SU-DHL-6 (cell line): ENCODE results near the gene PTH2.

Source experiments
- H2AFZ ChIP-seq: fragments of 200-600 bp; sonication (generic); 2 replicates; pipeline ENCODE4 v1.6.1; 2014; ENCODE audit warnings: low read depth, mild to moderate bottlenecking, moderate library complexity, mixed read lengths, antibody characterized with exemption, low read length; ENCODE audit not compliant: severe bottlenecking
- H3F3A ChIP-seq: fragments of 200-600 bp; shearing (Covaris generic); 2 replicates; pipeline ENCODE4 v1.6.0; 2016; ENCODE audit warnings: antibody characterized with exemption, mild to moderate bottlenecking; ENCODE audit not compliant: insufficient read depth
- H3K27ac ChIP-seq: fragments of 200-600 bp; sonication (generic); 2 replicates; pipeline ENCODE4 v1.5.1; 2016; ENCODE audit warnings: low read depth, mild to moderate bottlenecking, low read length, moderate library complexity, mixed read lengths
- H3K27me3 ChIP-seq: fragments of 200-600 bp; sonication (generic), shearing (Covaris generic); 2 replicates; pipeline ENCODE4 v1.6.0; 2014; ENCODE audit warnings: mild to moderate bottlenecking, low read length
- H3K36me3 ChIP-seq: fragments of 200-600 bp; sonication (generic); 2 replicates; pipeline ENCODE4 v1.6.1; 2014; ENCODE audit warnings: mild to moderate bottlenecking, low read length, mixed read lengths
- H3K4me2 ChIP-seq: fragments of 300-600, 200-600 bp; shearing (Covaris generic), sonication (generic); 2 replicates; pipeline ENCODE4 v1.6.0; 2014; ENCODE audit warnings: low read length, low read depth, mild to moderate bottlenecking; ENCODE audit not compliant: poor library complexity, severe bottlenecking
- H3K4me3 ChIP-seq: fragments of 200-600 bp; sonication (generic); 2 replicates; pipeline ENCODE4 v1.5.1; 2014; ENCODE audit warnings: antibody characterized with exemption, low read length, mild to moderate bottlenecking, mixed read lengths; ENCODE audit not compliant: insufficient read depth, poor library complexity, severe bottlenecking
- H3K79me2 ChIP-seq: fragments of 200-600 bp; sonication (generic); 2 replicates; pipeline ENCODE4 v1.6.1; 2014; ENCODE audit warnings: mild to moderate bottlenecking, low read length, moderate library complexity; ENCODE audit not compliant: insufficient read depth
- H3K9ac ChIP-seq: fragments of 200-600 bp; sonication (generic); 2 replicates; pipeline ENCODE4 v1.7.0; 2014; ENCODE audit warnings: mild to moderate bottlenecking, low read length
- H3K9me2 ChIP-seq: fragments of 200-600 bp; sonication (generic); replicated peaks from 2 replicates; pipeline ENCODE4 v1.6.1; 2014; ENCODE audit warnings: low read length; ENCODE audit not compliant: insufficient read depth
- H3K9me3 ChIP-seq: fragments of 200-600 bp; sonication (generic); 2 replicates; pipeline ENCODE4 v1.6.1; 2014; ENCODE audit warnings: low read length, mixed read lengths; ENCODE audit not compliant: insufficient read depth
- H4K20me1 ChIP-seq: fragments of 200-600 bp; sonication (generic); 2 replicates; pipeline ENCODE4 v1.6.1; 2014; ENCODE audit warnings: low read depth, mild to moderate bottlenecking, antibody characterized with exemption, low read length, moderate library complexity, mixed read lengths
- EZH2phosphoT487 ChIP-seq: fragments of 200-600 bp; sonication (generic), shearing (Covaris generic); conservative IDR thresholded peaks from 2 replicates; pipeline ENCODE4 v1.6.1; 2018; ENCODE audit warnings: mild to moderate bottlenecking, antibody characterized with exemption, low read length, moderate library complexity, mixed read lengths
- TF ChIP-seq, protein P1 (sequence below): fragments of 200-600 bp; sonication (generic); IDR thresholded peaks from one replicate; pipeline ENCODE4 v1.5.1; 2017; ENCODE audit warnings: antibody characterized with exemption, mild to moderate bottlenecking, low read length, moderate library complexity; ENCODE audit not compliant: insufficient read depth, poor library complexity, severe bottlenecking

The PTH2 gene

DNA sequence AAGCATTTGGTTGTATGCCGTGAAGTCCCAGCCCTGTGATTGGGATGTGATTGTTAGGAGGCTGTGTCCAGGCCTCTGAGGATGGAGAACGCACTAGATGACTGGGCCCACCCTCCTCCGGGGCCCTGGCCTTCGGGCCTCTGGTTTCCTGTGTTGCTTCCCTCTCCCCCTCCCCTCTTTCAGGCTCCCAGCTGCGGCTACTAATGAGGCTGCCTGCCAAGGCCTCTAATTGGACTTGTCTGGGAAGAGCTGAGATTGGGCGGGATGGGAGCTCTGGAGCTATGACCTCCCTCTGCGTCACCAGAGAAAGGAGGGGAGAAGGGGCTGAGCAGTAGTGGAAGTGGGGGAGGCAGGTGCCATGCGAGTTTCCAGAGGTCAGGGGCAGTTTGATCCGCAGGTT lies 9.9 kb downstream of the PTH2 start:
- H3K4me2 ChIP-seq, result no peak overlapping the region
- H3K36me3 ChIP-seq, result no peaks in the 10 kb centered on the region
- no peaks in the 10 kb centered on the region for H3F3A ChIP-seq
- H2AFZ ChIP-seq, result no peak overlapping the region
- no peaks in the 10 kb centered on the region for H3K79me2 ChIP-seq
- no peaks in the 10 kb centered on the region for H3K9me2 ChIP-seq
- no peak overlapping the region for H3K9ac ChIP-seq
- no peak overlapping the region for H3K27ac ChIP-seq
- no peak overlapping the region for H3K4me3 ChIP-seq
- no peaks in the 10 kb centered on the region for H3K27me3 ChIP-seq
- H3K9me3 ChIP-seq, result no peaks in the 10 kb centered on the region
- TF ChIP-seq EZH2phosphoT487, result no peak
- TF ChIP-seq, protein P1, sequence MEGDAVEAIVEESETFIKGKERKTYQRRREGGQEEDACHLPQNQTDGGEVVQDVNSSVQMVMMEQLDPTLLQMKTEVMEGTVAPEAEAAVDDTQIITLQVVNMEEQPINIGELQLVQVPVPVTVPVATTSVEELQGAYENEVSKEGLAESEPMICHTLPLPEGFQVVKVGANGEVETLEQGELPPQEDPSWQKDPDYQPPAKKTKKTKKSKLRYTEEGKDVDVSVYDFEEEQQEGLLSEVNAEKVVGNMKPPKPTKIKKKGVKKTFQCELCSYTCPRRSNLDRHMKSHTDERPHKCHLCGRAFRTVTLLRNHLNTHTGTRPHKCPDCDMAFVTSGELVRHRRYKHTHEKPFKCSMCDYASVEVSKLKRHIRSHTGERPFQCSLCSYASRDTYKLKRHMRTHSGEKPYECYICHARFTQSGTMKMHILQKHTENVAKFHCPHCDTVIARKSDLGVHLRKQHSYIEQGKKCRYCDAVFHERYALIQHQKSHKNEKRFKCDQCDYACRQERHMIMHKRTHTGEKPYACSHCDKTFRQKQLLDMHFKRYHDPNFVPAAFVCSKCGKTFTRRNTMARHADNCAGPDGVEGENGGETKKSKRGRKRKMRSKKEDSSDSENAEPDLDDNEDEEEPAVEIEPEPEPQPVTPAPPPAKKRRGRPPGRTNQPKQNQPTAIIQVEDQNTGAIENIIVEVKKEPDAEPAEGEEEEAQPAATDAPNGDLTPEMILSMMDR, result no peak
- no peaks in the 10 kb centered on the region for H4K20me1 ChIP-seq

DNA sequence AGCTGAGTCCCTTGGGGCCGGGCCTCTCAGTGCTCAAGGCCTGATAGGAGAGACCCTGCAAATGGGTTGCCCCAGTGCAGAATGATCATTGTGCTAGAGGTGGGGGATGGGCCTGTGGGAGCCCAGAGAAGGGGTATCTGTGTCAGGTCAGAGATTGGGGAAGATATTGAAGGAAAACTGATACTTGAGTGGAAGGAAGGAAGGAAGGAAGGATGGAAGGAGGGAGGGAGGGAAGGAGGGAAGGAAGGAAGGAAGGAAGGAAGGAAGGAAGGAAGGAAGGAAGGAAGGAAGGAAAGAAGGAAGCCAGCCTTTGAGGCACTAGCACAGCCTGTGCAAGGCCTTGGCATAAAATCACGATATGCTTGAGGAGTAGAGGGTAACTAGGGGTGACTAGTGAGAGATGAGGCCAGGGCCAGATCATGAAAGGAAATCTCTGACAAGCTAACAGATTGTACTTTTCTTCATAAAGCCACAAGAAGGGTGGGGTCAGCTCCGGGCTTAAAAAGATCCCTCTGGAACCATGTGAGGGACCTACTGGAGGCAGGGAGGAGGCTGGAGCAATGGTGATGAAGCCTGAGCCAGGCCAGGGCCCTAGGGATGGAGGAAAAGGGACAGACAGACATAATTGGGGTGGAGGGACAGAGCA lies 11.4 kb downstream of the PTH2 start:
- Histone ChIP-seq H3K36me3 (no peaks in the 10 kb centered on the region), H2AFZ (no peak overlapping the region), H3K79me2 (no peaks in the 10 kb centered on the region), H3K27ac (no peak overlapping the region), H3F3A (no peaks in the 10 kb centered on the region), H4K20me1 (no peaks in the 10 kb centered on the region), H3K9ac (no peak overlapping the region), H3K9me3 (no peaks in the 10 kb centered on the region), H3K27me3 (no peaks in the 10 kb centered on the region), H3K4me2 (no peak overlapping the region), H3K9me2 (no peaks in the 10 kb centered on the region), H3K4me3 (no peak overlapping the region)
- TF ChIP-seq EZH2phosphoT487, result no peak
- TF ChIP-seq, protein P1, result no peak

DNA sequence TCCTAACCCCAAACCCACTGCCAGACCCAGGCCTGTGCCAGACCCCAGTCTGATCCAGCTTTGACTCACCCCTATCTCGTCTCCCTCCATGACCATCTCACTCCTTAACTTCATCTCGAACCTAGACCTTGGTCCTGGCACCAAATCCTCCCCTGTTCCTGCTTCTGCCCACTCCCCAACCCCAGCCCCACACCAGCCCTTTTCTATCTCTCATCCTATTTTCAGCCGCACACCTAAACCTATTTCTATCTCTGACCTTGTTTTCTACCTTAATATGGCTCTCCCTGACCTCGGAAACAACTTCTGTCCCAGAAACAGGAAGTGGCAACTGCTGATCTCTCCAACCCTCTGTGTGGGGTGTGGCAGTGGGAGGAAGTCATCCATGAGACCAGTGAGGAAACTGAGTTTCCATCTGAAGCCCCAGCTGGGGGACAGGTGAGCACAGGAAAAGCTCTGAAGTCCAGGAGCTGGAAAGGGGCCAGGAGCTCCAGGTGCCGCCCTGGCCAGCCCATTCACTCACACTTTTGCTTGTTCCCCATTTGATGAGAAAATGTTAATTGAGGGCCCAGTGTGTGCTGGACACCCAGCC lies 13.7 kb downstream of the PTH2 start:
- Histone ChIP-seq H3K9me2 (no peaks in the 10 kb centered on the region), H2AFZ (no peak overlapping the region), H3F3A (no peaks in the 10 kb centered on the region), H3K9me3 (no peaks in the 10 kb centered on the region), H3K9ac (no peak overlapping the region), H3K79me2 (no peaks in the 10 kb centered on the region), H4K20me1 (no peaks in the 10 kb centered on the region), H3K27me3 (no peaks in the 10 kb centered on the region), H3K4me2 (peak overlapping the region; percentile 24), H3K36me3 (no peaks in the 10 kb centered on the region), H3K27ac (no peak overlapping the region), H3K4me3 (no peak overlapping the region)
- TF ChIP-seq, protein P1, result no peak
- TF ChIP-seq EZH2phosphoT487, result no peak
